Measurements from ENCODE around the gene VEZT. TPM values are rescaled to one million over a fixed set of nuclear protein-coding genes. Genes with fewer than 3 reads are reported as not detected.
"Not testable (repeated sequence)": the region's sequence is repeated elsewhere in the genome, so short reads cannot be mapped to it uniquely, and the experiment has no call there.

Gene VEZT
- total RNA-seq, 3 donors from 2014 or later, result 41.7 to 43.4 (median 41.8) TPM

DNA sequence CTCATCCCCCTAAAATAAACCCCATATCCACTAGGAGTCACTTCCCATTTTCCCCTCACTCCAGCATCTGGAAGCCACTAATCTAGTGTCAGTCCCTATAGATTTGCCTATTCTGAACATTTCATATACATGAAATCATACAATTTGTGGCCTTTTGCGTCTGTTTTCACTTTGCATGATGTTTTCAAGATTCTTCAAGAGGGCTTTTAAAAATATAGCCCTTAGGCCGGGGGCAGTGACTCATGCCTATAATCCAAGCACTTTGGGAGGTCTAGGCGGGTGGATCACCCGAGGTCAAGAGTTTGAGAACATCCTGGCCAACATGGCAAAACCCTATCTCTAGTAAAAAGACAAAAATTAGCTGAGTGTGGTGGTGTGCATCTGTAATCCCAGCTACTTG lies 104.7 kb downstream of the VEZT start:
- H3K9me3 Mint-ChIP-seq, result no peaks in the 10 kb centered on the region
- peaks cover 2% of the 10 kb centered on the region for H3K27me3 Mint-ChIP-seq (ENCODE audit: low read depth)
- H3K4me1 Mint-ChIP-seq (ENCODE audit: low read depth), result no peaks in the 10 kb centered on the region
- ATAC-seq (no peak), DNase-seq (no peak)
- no peak overlapping the region for H3K4me3 Mint-ChIP-seq
- no peaks in the 10 kb centered on the region for H3K36me3 Mint-ChIP-seq (ENCODE audit: insufficient read depth)

DNA sequence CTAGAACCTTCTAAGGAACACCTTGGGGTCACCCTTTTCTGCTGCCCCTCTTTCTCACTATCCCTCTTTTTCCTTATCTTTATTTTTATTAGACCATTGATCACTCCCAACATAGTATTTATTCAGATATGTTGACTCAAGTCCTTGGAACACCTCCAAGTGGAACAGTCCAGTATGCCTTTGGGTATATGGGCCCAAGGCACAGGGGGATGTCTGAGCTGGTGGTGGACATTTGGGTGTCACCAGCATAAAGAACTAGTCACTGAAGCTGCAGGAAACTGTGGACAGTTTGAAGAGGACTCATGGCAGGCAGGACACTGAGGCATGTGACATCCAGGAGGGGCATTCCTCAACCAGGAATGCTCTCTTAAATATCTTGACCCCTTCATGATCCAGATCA lies 105.6 kb downstream of the VEZT start:
- no peak for ATAC-seq
- Mint-ChIP-seq H3K9me3 (no peaks in the 10 kb centered on the region), H3K4me3 (no peak overlapping the region), H3K4me1 (ENCODE audit: low read depth) (no peaks in the 10 kb centered on the region), H3K27me3 (ENCODE audit: low read depth) (peaks cover 2% of the 10 kb centered on the region), H3K36me3 (ENCODE audit: insufficient read depth) (no peaks in the 10 kb centered on the region)
- no peak for DNase-seq

DNA sequence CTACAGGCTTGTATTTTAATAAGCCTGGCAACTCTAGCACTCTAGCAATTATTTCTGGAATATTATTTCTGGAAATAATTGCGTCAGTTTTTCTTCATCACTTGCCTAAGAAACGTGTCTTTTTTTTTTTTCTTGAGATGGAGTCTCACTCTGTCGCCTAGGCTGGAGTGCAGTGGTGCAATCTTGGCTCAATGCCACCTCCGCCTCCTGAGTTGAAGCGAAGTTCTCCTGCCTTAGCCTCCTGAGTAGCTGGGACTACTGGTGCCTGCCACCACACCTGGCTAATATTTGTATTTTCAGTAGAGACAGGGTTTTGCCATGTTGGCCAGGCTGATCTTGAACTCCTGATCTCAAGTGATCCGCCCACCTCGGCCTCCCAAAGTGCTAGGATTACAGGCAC lies 106.6 kb downstream of the VEZT start:
- not testable (repeated sequence) for H3K4me3 Mint-ChIP-seq; DNase-seq; H3K9me3 Mint-ChIP-seq; H3K27me3 Mint-ChIP-seq (ENCODE audit: low read depth); H3K4me1 Mint-ChIP-seq (ENCODE audit: low read depth); ATAC-seq; H3K36me3 Mint-ChIP-seq (ENCODE audit: insufficient read depth)

DNA sequence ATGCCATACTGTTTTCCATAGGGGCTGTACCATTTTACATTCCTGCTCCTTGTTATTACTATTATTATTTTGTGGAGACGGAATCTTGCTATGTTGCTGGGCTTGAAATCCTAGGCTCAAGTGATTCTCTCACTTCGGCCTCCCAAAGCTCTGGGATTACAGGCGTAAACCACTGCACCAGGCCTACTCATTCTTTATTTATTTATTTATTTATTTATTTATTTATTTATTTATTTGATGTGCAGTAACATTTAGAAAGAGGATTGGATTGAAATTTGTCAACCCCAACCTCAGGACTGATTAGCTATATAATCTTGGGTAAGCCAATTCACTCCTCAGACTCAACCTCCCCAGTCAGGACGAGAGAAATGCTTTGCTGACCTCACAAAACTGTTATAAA lies 107.9 kb downstream of the VEZT start:
- no peak for DNase-seq
- Mint-ChIP-seq H3K27me3 (ENCODE audit: low read depth) (peaks cover 2% of the 10 kb centered on the region), H3K4me3 (no peak overlapping the region), H3K9me3 (no peaks in the 10 kb centered on the region), H3K36me3 (ENCODE audit: insufficient read depth) (no peaks in the 10 kb centered on the region), H3K4me1 (ENCODE audit: low read depth) (no peaks in the 10 kb centered on the region)
- no peak for ATAC-seq

DNA sequence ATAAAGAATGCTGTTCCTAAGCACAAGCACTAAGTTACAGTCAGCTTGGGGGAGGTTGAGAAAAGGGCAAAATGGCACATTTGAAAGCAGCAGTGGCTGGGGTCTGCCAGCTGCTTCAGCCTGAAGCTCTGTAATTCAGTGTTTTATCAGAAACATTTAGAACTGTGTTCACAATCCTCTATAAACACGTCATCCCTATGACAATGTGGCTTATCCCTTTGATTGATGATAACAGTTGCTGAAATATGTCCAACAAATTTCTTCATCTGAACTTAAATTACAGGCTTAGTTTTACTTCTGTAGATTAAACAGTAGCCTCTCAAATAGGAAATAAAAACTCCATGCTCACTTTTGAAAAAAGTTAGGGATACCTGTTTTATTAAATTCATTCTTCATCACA lies 108.8 kb downstream of the VEZT start:
- Mint-ChIP-seq H3K36me3 (ENCODE audit: insufficient read depth) (no peaks in the 10 kb centered on the region), H3K4me1 (ENCODE audit: low read depth) (no peaks in the 10 kb centered on the region), H3K27me3 (ENCODE audit: low read depth) (no peaks in the 10 kb centered on the region), H3K4me3 (no peak overlapping the region), H3K9me3 (no peaks in the 10 kb centered on the region)
- DNase-seq (no peak), ATAC-seq (no peak)

DNA sequence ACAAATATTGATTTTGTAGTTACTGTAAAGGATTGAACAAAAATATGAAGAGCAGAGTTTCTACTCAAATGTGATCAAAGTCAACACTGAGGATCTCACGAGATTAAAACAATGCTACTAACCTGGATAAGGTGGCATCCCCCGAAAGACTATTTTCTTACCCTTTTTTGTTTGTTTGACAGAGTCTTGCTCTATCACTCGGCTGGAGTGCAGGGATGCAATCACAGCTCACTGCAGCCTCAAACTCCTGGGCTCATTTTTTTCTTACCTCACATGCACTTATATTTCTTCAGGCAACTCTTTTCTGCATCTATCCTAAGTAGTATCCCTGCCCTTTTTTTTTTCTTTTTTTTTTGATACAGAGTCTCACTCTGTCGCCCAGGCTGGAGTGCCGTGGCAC lies 109.2 kb downstream of the VEZT start:
- DNase-seq, result no peak
- Mint-ChIP-seq H3K27me3 (ENCODE audit: low read depth) (no peaks in the 10 kb centered on the region), H3K9me3 (no peaks in the 10 kb centered on the region), H3K4me1 (ENCODE audit: low read depth) (no peaks in the 10 kb centered on the region), H3K4me3 (no peak overlapping the region), H3K36me3 (ENCODE audit: insufficient read depth) (no peaks in the 10 kb centered on the region)
- no peak for ATAC-seq

DNA sequence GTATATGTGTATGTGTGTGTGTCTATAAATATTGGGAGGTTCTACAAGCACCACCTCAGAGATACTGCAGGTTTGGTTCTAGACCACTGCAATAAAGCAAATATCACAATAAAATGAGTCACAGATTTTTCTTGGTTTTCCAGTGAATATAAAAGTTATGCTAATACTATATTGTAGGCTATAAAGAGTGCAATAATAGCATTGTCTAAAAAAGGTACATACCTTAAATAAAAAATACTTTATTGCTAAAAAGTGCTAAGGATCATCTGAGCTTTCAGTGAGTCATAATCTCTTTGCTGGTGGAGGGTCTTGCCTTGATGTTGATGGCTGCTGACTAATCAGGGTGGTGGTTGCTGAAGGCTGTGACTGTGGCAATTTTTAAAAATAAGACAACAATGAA lies 111.1 kb downstream of the VEZT start:
- Mint-ChIP-seq H3K27me3 (ENCODE audit: low read depth) (no peaks in the 10 kb centered on the region), H3K4me3 (no peak overlapping the region), H3K4me1 (ENCODE audit: low read depth) (no peaks in the 10 kb centered on the region), H3K36me3 (ENCODE audit: insufficient read depth) (no peaks in the 10 kb centered on the region), H3K9me3 (no peaks in the 10 kb centered on the region)
- no peak for DNase-seq
- no peak for ATAC-seq

DNA sequence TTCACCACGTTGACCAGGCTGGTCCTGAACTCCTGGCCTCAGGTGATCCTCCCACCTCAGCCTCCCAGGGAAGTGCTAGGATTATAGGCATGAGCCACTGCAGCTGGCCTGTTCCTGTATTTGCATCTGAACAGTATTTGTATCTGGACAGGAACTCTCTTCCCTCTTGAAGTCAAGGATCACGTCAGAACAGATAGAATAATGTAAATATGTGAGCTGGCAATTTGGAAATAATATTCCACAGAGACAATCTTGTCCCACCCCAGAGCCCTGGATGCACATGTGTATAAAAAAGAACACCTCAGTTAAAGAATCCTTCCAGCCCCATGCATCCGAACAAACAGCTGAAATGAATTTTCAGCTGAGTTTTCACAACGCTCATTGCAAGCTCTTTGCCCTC lies 118.3 kb downstream of the VEZT start:
- no peak for ATAC-seq
- no peaks in the 10 kb centered on the region for H3K27me3 Mint-ChIP-seq (ENCODE audit: low read depth)
- no peak overlapping the region for H3K4me3 Mint-ChIP-seq
- DNase-seq, result no peak
- peaks cover 3% of the 10 kb centered on the region for H3K9me3 Mint-ChIP-seq
- H3K4me1 Mint-ChIP-seq (ENCODE audit: low read depth), result peaks cover 4% of the 10 kb centered on the region
- no peaks in the 10 kb centered on the region for H3K36me3 Mint-ChIP-seq (ENCODE audit: insufficient read depth)

DNA sequence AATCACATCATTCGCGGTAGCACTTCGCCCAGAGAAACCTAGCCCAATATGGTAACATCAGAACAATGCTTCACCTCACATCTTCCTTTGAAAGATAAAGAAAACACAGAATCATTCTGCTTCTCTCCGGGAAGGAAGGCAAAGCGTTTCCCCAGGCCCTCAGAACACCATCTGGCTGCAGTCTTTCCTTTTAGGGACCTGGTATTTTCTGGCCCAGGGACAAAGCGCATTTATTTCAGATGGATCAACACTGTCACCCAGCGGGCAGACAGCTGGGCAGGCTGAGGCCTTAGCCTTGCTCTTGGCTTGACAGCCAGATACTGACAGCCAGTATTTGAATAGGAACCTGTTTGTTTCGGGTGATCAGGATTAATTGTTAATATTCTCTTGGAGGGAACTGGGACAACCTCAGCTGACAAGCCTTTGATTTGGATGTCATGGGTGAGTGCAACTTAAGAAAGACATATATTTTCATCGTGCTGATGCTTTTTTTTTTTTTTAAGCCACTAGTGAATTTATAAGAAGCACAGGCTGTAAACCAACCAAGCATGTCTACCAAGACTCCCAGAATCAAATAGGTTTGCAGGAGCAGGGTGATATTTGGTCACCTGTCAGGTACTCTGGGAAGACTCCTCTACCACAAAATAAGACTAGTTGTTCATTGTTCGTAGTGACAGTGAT lies 118.9 kb downstream of the VEZT start:
- DNase-seq (no peak), ATAC-seq (no peak)
- Mint-ChIP-seq H3K27me3 (ENCODE audit: low read depth) (no peaks in the 10 kb centered on the region), H3K4me3 (no peak overlapping the region), H3K9me3 (peaks cover 3% of the 10 kb centered on the region), H3K36me3 (ENCODE audit: insufficient read depth) (no peaks in the 10 kb centered on the region), H3K4me1 (ENCODE audit: low read depth) (peaks cover 4% of the 10 kb centered on the region)

DNA sequence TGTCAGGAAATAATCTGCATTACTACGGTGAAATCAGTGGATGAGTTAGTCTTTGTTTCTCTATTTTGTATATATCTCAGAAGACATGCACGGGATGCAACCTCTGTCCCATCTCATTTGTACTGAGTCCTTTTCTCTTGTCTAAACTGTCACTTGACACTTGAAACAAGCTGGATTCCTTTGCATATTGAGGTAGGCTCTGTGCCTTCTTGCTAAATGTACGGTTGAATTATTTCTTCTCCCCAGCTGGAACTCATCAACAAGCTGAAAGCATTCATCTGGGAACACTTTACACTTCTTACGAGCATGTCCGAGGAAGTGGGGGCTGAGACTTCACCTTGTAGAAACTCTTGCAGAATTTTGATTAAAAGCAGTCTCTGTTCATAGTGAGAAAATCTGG lies 119.5 kb downstream of the VEZT start:
- H3K36me3 Mint-ChIP-seq (ENCODE audit: insufficient read depth), result no peaks in the 10 kb centered on the region
- ATAC-seq (no peak), DNase-seq (no peak)
- H3K4me3 Mint-ChIP-seq, result no peak overlapping the region
- H3K27me3 Mint-ChIP-seq (ENCODE audit: low read depth), result peaks cover 4% of the 10 kb centered on the region
- peaks cover 4% of the 10 kb centered on the region for H3K4me1 Mint-ChIP-seq (ENCODE audit: low read depth)
- H3K9me3 Mint-ChIP-seq, result peaks cover 3% of the 10 kb centered on the region

DNA sequence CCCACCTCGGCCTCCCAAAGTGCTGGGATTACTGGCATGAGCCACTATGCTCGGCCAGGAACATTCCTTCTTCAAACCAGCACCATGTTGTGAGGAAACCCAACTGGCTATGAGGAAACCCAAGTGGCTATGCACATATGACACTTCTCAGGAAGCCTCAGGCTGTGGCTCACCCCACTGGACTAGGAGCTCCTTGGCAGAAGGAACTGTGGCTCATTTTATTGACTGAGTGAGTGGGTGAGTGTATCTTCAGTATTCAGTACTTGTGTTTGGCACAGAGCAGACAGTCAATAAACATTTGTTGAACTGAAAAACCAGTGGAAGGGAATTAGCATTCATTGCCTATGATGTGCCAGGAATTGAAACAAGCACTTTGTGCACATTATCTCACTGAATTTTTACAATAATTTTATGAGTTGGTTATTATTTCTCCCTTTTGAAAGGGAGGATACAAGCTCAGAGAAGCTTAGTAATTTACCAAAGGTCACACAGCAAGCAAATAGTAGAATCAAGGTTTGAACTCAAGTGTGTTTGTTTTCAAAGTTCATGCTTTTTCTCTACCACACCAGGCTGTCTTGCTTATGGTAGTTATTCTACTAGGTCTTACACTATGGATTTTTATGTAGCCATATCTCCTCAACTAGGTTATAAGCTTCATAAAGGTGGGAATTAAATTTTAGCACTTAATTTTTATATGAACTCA lies 121.6 kb downstream of the VEZT start:
- Mint-ChIP-seq H3K27me3 (ENCODE audit: low read depth) (peaks cover 4% of the 10 kb centered on the region), H3K4me1 (ENCODE audit: low read depth) (peaks cover 3% of the 10 kb centered on the region), H3K9me3 (peaks cover 3% of the 10 kb centered on the region), H3K4me3 (no peak overlapping the region), H3K36me3 (ENCODE audit: insufficient read depth) (no peaks in the 10 kb centered on the region)
- DNase-seq (no peak), ATAC-seq (no peak)

DNA sequence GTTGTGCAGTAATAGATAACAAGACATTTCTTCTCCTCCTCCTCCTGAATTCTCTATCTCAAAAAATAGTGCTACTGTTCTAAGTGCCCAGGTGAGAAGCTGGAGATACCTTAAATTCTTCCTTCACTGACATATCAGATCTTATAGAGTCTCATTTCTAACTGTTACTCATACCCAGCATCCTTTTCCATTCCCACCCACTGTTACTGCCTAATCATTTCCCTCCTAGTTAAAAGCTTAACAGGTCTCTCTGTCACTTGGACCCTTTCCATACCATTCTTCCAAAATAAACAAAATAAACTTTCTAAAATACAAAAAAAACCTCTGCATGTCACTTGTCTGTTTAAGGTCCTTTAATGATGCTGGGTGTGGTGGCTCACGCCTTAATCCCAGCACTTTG lies 124.4 kb downstream of the VEZT start:
- Mint-ChIP-seq H3K36me3 (ENCODE audit: insufficient read depth) (no peaks in the 10 kb centered on the region), H3K27me3 (ENCODE audit: low read depth) (peaks cover 4% of the 10 kb centered on the region), H3K4me3 (no peak overlapping the region), H3K4me1 (ENCODE audit: low read depth) (no peaks in the 10 kb centered on the region), H3K9me3 (peaks cover 3% of the 10 kb centered on the region)
- no peak for DNase-seq
- no peak for ATAC-seq

DNA sequence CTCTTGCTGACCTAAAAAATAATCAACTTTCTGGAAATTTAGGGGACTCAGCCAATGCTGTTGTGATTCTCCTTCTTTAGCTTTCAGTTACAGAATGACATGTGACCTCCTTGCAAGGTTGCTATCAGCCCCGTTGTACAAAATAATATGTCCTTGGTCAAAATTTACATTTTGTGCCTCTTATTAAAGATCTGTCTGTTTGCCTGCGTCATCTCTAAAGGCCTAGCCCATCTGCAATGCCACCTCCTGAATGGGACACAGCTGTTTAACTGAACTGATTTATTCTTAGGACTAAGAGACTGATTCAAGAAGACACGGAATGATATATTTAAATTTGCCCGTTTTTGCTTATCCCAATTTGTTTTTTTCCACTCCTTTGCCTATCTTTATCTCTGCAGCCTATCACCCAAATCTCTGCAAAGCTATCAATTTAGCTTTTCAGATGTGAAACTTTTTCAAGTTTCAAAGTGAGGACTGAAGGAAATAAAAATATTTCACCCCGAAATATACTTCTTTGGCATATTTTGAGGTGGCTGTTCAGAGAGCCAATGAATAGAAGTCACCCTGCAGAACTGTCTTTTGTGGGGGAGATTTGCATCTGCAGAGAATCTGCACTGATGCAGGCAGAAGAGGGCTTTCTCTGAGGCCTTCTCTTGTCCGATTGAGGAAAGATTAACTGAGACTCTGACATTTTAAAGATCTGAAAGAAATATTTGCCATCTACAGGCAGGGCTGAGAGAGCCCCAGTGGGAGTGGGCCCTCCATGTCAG lies 126.0 kb downstream of the VEZT start:
- Mint-ChIP-seq H3K27me3 (ENCODE audit: low read depth) (peaks cover 4% of the 10 kb centered on the region), H3K4me1 (ENCODE audit: low read depth) (no peaks in the 10 kb centered on the region), H3K9me3 (peaks cover 3% of the 10 kb centered on the region), H3K36me3 (ENCODE audit: insufficient read depth) (no peaks in the 10 kb centered on the region), H3K4me3 (no peak overlapping the region)
- DNase-seq (no peak), ATAC-seq (no peak)

DNA sequence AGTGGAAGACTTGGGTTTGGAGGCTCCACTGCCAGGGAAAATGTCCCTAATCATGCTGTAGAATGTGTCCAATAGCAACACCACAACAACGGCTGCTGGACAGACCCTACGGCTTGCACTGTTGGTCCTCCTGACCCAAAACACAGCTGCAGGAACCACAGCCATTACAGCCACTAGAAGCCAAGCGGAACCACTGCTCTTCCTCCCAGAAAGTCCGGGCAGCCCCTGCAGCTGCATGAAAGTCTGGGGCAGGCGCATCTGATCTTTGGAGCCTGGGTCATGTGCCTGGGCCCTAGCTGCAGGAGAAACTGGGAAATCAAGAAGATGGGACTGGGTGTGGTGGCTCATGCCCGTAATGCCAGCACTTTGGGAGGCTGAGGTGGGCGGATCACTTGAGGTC lies 131.7 kb downstream of the VEZT start:
- Mint-ChIP-seq H3K4me1 (ENCODE audit: low read depth) (no peaks in the 10 kb centered on the region), H3K4me3 (no peak overlapping the region), H3K36me3 (ENCODE audit: insufficient read depth) (no peaks in the 10 kb centered on the region), H3K27me3 (ENCODE audit: low read depth) (peaks cover 8% of the 10 kb centered on the region), H3K9me3 (no peaks in the 10 kb centered on the region)
- no peak for ATAC-seq
- DNase-seq, result no peak

DNA sequence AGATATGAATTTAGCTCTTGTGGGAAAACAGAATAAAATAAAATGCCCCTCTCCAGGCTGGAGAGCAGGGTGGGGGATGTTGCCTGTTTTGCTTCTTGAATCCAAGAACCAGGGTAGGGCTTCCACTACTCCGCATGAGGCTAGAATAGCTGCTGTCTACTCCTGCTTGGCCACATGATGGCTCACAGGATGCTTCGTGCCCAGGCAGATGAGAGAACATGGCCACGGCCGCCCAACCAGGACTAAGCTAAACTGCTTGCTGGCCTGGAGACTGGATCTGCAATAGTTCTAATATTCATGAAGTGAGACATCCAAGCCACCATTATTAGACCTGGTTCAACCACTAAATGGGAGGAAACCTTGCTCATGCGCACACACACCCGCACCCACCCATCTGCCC lies 134.1 kb downstream of the VEZT start:
- Mint-ChIP-seq H3K36me3 (ENCODE audit: insufficient read depth) (no peaks in the 10 kb centered on the region), H3K4me3 (no peak overlapping the region), H3K9me3 (no peaks in the 10 kb centered on the region), H3K27me3 (ENCODE audit: low read depth) (peaks cover 8% of the 10 kb centered on the region), H3K4me1 (ENCODE audit: low read depth) (no peaks in the 10 kb centered on the region)
- no peak for ATAC-seq
- DNase-seq, result no peak

Data from activated T-cell treated with anti-CD3 and anti-CD28 coated beads, Interleukin-2, amount 50 U/mL, for 4 hours (primary cell).